ENCODE data around the gene GIGYF1.
"Not testable (repeated sequence)": the region's sequence is repeated elsewhere in the genome, so short reads cannot be mapped to it uniquely, and the experiment has no call there.

Gene GIGYF1

DNA sequence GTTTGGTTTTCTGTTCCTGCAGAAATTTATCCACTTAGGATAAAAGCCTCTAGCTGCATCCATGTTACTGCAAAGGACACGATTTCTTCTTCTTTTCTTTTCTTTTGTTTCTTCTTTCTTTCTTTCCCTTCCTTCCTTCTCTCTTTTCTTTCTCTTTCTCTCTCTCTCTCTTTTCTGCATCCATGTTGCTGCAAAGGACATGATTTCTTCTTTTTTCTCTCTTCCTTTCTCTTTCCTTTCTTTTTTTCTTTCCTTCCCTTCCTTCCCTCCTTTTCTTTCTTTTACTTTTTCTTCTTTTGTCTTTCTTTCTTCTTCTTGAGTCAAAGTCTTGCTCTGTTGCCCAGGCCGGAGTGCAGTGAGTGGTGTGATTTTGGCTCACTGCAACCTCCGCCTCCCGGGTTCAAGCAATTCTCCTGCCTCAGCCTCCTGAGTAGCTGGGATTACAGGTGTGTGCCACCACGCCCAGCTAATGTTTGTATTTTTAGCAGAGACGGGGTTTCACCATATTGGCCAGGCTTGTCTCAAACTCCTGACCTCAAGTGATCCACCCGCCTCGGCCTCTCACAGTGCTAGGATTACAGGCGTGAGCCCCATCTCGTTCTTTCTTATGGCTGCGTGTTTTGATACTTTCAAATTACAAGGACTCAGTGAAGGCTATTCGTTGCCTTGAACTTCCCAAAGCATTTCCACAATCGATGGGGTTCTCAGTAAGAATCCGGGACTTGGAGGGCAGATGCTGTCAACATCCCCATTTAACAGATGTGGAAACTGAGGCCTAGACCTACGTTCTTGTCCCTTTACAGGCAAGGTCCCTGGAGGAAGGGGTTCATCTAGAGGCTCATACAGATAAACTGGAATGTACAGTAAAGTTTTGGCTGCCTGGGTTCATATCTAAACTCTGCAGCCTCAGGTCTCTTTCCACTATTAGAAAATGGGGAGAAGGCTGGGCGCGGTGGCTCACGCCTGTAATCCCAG is 22.4 kb downstream of the GIGYF1 start:
- TF ChIP-seq, protein P1, sequence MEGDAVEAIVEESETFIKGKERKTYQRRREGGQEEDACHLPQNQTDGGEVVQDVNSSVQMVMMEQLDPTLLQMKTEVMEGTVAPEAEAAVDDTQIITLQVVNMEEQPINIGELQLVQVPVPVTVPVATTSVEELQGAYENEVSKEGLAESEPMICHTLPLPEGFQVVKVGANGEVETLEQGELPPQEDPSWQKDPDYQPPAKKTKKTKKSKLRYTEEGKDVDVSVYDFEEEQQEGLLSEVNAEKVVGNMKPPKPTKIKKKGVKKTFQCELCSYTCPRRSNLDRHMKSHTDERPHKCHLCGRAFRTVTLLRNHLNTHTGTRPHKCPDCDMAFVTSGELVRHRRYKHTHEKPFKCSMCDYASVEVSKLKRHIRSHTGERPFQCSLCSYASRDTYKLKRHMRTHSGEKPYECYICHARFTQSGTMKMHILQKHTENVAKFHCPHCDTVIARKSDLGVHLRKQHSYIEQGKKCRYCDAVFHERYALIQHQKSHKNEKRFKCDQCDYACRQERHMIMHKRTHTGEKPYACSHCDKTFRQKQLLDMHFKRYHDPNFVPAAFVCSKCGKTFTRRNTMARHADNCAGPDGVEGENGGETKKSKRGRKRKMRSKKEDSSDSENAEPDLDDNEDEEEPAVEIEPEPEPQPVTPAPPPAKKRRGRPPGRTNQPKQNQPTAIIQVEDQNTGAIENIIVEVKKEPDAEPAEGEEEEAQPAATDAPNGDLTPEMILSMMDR (IDR thresholded peaks at IDR 0.05; ENCODE audit: control insufficient read depth, insufficient read depth, low read depth, low read length, missing control alignments) = no peak
- DNase-seq (ENCODE audit: low read depth) = no peak
- no peak overlapping the region for H3K4me3 ChIP-seq (ENCODE audit: control insufficient read depth, low read depth, low read length)

DNA sequence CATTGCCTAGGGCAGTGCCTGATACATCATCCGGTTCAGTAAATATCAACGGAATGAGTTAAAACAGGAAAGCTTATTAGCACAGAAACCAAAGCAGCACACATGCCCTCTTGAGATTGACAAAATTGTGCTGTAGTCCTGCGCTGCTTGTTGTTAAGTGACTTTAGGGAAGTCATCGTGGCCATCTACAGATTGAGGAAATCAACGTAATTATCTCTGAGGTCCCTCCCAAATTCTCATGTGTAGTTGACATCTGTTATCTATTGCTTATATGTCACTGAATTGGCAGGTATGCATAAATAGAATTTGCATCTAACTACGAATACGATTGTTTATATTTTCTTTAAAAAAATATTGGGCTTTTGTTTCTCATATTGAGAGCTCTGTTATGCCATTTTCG is 24.0 kb downstream of the GIGYF1 start:
- DNase-seq (ENCODE audit: low read depth) = no peak
- no peak overlapping the region for H3K4me3 ChIP-seq (ENCODE audit: control insufficient read depth, low read depth, low read length)
- TF ChIP-seq, protein P1 (IDR thresholded peaks at IDR 0.05; ENCODE audit: control insufficient read depth, insufficient read depth, low read depth, low read length, missing control alignments) = no peak

DNA sequence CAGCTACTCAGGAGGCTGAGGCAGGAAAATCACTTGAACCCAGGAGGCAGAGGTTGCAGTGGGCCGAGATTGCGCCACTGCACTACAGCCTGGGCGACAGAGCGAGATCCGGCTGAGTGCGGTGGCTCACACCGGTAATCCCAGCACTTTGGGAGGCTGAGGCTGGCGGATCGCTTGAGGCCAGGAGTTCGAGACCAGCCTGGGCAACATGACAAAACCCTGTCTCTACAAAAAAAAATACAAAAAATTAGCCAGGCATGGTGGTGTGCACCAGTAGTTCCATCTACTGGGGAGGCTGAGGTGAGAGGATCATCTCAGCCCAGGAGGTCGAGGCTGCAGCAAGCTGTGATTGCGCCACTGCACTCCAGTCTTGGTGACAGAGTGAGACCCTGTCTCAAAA is 24.9 kb downstream of the GIGYF1 start:
- H3K4me3 ChIP-seq (ENCODE audit: control insufficient read depth, low read depth, low read length) = not testable (repeated sequence)

DNA sequence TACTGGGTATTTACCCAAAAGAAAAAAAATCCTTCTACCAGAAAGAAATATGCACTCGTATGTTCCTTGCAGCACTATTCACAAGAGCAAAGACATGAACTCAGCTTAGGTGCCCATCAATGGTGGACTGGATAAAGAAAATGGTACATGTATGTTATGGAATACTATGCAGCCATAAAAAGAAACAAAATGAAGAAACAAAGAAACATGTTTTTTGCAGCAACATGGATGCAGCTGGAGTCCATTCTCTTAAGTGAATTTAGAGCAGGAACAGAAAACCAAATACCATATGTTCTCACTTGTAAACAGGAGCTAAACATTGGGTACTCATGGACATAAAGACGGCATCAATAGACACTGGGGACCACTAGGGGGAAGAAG is 26.0 kb downstream of the GIGYF1 start:
- TF ChIP-seq, protein P1 (IDR thresholded peaks at IDR 0.05; ENCODE audit: control insufficient read depth, insufficient read depth, low read depth, low read length, missing control alignments) = no peak
- DNase-seq (ENCODE audit: low read depth) = no peak
- H3K4me3 ChIP-seq (ENCODE audit: control insufficient read depth, low read depth, low read length) = no peak overlapping the region

More for the DNA sequence above, 24.9 kb downstream of the GIGYF1 start:
- DNase-seq (ENCODE audit: low read depth) = not testable (repeated sequence)

DNA sequence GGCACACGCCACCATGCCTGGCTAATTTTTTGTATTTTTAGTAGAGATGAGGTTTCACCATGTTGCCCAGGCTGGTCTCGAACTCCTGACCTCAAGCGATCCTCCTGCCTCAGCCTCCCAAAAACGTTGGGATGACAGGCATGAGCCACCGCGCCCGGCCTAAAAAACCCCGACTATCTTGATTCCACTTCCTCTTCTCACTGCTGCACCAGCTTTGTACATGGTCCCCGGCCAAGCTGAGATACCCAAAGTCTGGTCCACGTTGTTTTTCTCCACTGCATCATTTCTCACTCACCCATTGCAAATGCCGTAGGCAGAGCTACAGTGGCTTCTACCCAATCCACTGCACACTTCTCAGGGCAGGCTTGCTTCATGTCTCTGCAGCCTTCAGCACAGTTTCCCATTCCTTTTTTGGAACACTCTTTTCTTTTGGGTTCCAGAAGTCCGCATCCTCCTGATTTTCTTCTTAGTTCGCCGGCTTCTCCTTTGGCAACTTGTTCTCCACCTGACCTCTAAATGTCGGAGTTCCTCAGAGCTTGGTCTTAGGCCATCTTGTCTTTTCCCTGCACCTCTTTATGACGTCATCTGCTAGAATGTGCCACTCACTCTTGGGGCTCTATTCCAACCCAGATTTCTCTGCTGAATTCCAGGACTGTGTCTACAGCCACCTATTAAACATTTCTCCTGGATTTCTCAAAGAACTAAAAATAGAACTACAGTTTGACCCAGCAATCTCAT is 26.6 kb downstream of the GIGYF1 start:
- TF ChIP-seq, protein P1 (IDR thresholded peaks at IDR 0.05; ENCODE audit: control insufficient read depth, insufficient read depth, low read depth, low read length, missing control alignments) = no peak
- H3K4me3 ChIP-seq (ENCODE audit: control insufficient read depth, low read depth, low read length) = no peak overlapping the region
- no peak for DNase-seq (ENCODE audit: low read depth)

DNA sequence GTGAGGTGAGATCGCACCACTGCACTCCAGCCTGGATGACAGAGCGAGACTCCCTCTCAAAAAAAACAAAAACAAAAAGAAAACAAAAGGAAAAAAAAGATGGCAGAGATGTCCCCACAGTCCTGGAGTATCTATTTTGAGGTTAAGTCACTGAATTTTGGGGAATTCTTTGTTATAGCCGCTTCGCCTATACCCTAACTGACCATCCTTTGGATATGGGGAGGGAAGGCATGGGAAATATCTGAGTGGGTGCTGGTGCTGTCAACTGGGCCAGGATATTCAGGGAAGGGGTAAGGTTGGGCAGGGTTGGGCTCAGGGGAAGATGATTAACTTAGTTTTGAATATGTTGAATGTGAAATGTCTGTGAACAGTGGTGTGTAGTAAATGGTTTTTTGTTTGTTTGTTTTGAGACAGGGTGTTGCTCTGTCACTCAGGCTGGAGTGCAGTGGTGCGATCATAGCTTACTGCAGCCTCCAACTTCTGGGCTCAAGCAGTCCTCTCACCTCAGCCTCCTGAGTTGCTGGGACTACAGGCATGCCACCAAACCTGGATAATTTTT is 28.8 kb downstream of the GIGYF1 start:
- DNase-seq (ENCODE audit: low read depth) = no peak
- no peak overlapping the region for H3K4me3 ChIP-seq (ENCODE audit: control insufficient read depth, low read depth, low read length)
- TF ChIP-seq, protein P1 (IDR thresholded peaks at IDR 0.05; ENCODE audit: control insufficient read depth, insufficient read depth, low read depth, low read length, missing control alignments) = no peak

DNA sequence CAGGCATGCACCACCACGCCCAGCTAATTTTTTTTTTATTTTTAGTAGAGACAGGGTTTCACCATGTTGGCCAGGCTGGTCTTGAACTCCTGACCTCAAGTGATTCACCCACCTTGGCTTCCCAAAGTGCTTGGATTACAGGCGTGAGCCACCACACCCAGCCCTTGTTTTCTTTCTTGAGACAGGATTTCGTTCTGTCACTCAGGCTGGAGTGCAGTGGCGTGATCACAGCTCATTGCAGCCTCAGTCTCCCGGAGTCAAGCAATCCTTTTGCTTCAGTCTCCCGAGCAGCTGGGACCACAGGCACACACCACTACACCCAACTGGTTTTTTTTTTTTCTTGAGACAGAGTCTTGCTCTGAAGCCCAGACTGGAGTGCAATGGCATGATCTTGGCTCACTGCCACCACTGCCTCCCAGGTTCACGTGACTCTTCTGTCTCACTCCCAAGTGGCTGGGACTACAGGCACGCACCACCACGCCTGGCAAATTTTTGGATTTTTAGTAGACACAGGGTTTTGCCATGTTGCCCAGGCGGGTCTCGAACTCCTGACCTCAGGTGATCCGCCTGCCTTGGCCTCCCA is 31.8 kb downstream of the GIGYF1 start:
- not testable (repeated sequence) for DNase-seq (ENCODE audit: low read depth); H3K4me3 ChIP-seq (ENCODE audit: control insufficient read depth, low read depth, low read length)
